Psoas muscle (tissue), 8 donors: ENCODE data around the gene ATP2A3. TPM values are rescaled to one million over a fixed set of nuclear protein-coding genes. Genes with fewer than 3 reads are reported as not detected.

Experiments
- ATAC-seq, 4 donors: fragments of 200-7000 bp; cut with Tn5 transposase; one replicate each; pipeline ENCODE4 v1.9.1; 2020; ENCODE audit warnings: moderate library complexity in 3 of 4, mild to moderate bottlenecking in 2 of 4
- DNase-seq, 2 donors: peaks; one replicate each; pipeline ENCODE4 v3.0.0-alpha.2; 2020
- H3K27ac ChIP-seq: fragments of 200-600 bp; one replicate; pipeline ENCODE4 v1.8.0; 2022
- H3K27me3 ChIP-seq, 3 donors: fragments of 200-600 bp in 1 of 3; one replicate each; pipeline versions ENCODE4 v1.6.1 to v1.8.0; 2013 to 2022; ENCODE audit warnings: low read length in 2 of 3, mild to moderate bottlenecking in 2 of 3, moderate library complexity in 1 of 3; ENCODE audit not compliant: insufficient read depth in 3 of 3
- H3K36me3 ChIP-seq, 2 donors: fragments of 200-600 bp in 1 of 2; one replicate each; pipeline versions ENCODE4 v1.6.1 to v1.8.0; 2013 to 2022; ENCODE audit warnings: low read depth in 1 of 2, mild to moderate bottlenecking in 1 of 2, moderate library complexity in 1 of 2; ENCODE audit not compliant: insufficient read depth in 1 of 2
- H3K4me1 ChIP-seq: fragments of 200-600 bp; one replicate; pipeline ENCODE4 v1.8.0; 2022
- H3K4me3 ChIP-seq: fragments of 200-600 bp; one replicate; pipeline ENCODE4 v1.8.0; 2022; ENCODE audit warnings: mild to moderate bottlenecking
- H3K9me3 ChIP-seq: fragments of 200-600 bp; one replicate; pipeline ENCODE4 v1.8.0; 2022
- WGBS, 3 donors: extraction: QIAGEN DNeasy Blood & Tissue Kit; methylation state at CpG; one replicate each; pipeline versions ENCODE4 v1.1.6 to v1.1.7; 2013; 5-methylcytosine and 5-hydroxymethylcytosine counted together
- intact Hi-C, 2 donors: fragments of 100-400 bp; cut with DNase I; formaldehyde crosslinking; loops; one replicate each; pipeline versions ENCODE4 v1.11.0 to v1.14.2; 2022
- polyA plus RNA-seq, 3 donors: library from polyadenylated mRNA; stranded (reverse); fragments of 200-250 nt; gene quantifications; one replicate each; pipeline ENCODE4 v1.2.3, GENCODE V29; 2013
- total RNA-seq, 4 donors: library from RNA; stranded (reverse); fragmentation: NEBNext Ultra II Directional in 2 of 4; extraction: Animal tissue kit (Norgen Biotek cat#: 25700) in 2 of 4; gene quantifications; one replicate each; pipeline versions ENCODE4 v1.2.1 to v1.2.4, GENCODE V29; 2021 to 2023
- TF ChIP-seq, protein P1 (sequence below): fragments of 200-600 bp; IDR thresholded peaks from one replicate; pipeline ENCODE4 v1.8.0; 2022; ENCODE audit warnings: antibody characterized with exemption
- donor health status: healthy with polysubstance abuse.
- donor health status: DM: no; HTN: no; CAD: no; lungs with moderate emphysema.
- donor health status: Bipolar disorder and iron deficiency.
- donor health status: healthy.
- donor health status: DM: yes; HTN: yes; CAD: no.
- donor health status: DM: no; HTN: no; CAD: no.
- donor health status: DM: no; HTN: no; CAD: no.
- donor health status: DM: yes; HTN: yes; CAD: no.

Gene ATP2A3
- total and polyA plus RNA-seq, 7 donors = 1.2 to 3.8 (median 3.0) TPM

DNA sequence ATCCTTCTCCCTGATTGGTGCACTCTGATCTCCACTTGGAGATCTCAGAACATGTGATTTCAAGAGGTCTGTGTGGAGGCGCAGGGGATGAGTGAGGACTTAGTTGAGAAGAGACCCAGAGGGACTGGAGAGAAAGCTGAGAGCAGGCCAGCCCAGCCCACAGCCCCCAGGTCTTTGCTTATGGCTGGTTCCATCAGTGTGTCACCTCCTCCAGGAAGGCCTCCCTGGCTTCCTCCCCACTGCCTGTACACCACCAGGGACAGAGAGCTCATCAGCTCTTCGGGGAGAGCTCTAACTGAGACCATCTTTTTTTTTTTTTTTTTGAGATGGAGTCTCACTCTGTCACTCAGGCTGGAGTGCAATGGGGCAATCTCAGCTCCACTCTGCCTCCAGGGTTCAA lies 51.4 kb downstream of the ATP2A3 start:
- WGBS, 3 donors = 94 to 97% (median 97%) methylated on average over 2 of the region's 2 CpGs
- H3K9me3 ChIP-seq = no peaks in the 10 kb centered on the region
- H3K27ac ChIP-seq = no peak overlapping the region
- DNase-seq (no peak), ATAC-seq (no peak)
- intact Hi-C loops = loop anchor here (1.0 to 5.0 kb wide), 3 partner anchors 51 to 94 kb away; no protein-coding TSS in a partner anchor
- peaks cover 4% of the 10 kb centered on the region for H3K4me1 ChIP-seq
- H3K4me3 ChIP-seq = no peak overlapping the region
- H3K27me3 ChIP-seq = no peaks in the 10 kb centered on the region
- TF ChIP-seq, protein P1, sequence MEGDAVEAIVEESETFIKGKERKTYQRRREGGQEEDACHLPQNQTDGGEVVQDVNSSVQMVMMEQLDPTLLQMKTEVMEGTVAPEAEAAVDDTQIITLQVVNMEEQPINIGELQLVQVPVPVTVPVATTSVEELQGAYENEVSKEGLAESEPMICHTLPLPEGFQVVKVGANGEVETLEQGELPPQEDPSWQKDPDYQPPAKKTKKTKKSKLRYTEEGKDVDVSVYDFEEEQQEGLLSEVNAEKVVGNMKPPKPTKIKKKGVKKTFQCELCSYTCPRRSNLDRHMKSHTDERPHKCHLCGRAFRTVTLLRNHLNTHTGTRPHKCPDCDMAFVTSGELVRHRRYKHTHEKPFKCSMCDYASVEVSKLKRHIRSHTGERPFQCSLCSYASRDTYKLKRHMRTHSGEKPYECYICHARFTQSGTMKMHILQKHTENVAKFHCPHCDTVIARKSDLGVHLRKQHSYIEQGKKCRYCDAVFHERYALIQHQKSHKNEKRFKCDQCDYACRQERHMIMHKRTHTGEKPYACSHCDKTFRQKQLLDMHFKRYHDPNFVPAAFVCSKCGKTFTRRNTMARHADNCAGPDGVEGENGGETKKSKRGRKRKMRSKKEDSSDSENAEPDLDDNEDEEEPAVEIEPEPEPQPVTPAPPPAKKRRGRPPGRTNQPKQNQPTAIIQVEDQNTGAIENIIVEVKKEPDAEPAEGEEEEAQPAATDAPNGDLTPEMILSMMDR = no peak
- no peaks in the 10 kb centered on the region for H3K36me3 ChIP-seq

DNA sequence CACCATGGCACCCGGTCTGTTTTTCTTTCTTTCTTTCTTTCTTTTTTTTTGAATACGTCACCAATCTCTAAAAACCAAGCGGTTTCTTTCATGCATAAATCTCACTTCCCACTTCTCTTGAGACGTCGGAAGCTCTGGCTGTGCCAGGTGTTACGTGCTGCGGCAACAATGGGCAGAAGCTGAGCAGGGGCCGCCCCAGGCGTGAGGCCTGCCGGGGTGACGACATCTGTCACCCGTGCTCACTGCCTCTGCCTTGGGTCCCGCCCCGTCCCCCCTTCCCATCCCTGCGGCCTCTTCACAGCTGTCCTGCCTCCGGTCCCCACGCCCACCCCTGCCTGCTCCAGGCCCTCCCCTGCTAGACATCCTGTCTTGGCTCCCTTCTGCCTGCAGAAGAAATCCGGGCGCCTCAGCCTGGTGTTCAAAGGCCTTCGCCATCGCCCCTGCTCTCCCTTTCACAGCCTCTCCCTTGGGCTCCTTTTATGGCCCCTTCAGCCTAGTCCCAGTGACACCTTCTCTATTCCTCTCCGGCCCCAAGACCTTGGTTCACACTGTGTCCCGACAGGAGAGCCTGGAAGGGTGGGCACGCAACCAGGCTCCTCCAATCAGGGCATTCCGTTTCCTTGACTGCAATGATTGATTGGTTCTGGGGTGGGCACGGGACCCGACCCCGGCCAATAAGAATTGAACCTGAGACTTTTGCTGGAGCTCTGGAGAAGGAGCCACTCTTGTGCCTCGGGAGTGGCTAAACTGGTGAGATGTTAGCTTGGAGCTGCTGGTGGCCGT lies 52.8 kb downstream of the ATP2A3 start:
- no peak overlapping the region for H3K4me3 ChIP-seq
- no peaks in the 10 kb centered on the region for H3K27me3 ChIP-seq
- DNase-seq (peak in 1 of 2 donors; percentile 54), ATAC-seq (peak in 1 of 4 donors; percentile 25)
- peak overlapping the region; percentile 1 for H3K27ac ChIP-seq
- H3K9me3 ChIP-seq = no peaks in the 10 kb centered on the region
- TF ChIP-seq, protein P1 = no peak
- WGBS, 3 donors = 45 to 54% (median 50%) methylated on average over 30 of the region's 30 CpGs
- H3K4me1 ChIP-seq = peaks cover 4% of the 10 kb centered on the region
- intact Hi-C loops = loop anchor here (5.0 kb wide), 2 partner anchors 49 to 96 kb away; no protein-coding TSS in a partner anchor
- no peaks in the 10 kb centered on the region for H3K36me3 ChIP-seq

DNA sequence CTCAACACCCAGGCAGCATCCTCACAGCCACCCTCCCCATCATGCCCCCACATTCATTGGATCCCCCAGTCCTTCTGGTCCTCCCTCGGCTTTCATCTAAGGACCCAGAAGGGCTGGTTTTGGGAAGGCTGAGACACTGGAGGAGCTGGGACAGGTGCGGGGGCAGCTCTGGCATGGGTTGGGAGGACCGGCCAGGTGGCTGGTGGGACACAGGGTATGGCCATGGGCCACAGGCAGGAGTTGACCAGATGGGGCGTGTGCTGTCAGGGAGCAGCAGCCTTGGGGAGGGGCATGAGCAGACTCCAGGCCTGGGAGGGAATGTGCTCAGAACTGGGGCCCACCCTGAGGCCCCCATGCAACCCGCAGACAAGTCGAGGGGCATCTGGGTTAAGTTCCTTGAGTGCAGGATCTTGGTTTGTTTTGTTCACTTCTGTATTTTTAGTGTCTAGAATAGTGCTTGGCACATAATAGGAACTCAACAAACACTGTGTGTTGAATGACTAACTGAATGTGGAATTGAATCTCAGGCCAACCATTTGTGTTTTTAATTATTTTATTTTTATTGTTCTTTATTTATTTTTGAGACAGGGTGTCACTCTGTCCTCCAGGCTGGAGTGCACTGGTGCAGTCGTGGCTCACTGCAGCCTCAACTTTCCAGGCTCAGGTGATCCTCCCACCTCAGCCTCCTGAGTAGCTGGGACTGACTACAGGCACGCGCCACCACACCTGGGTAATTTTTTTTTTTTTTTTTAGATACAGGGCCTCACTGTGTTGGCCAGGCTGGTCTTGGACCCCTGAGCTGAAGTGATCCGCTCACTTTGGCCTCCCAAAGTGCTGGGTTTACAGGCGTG lies 53.6 kb downstream of the ATP2A3 start:
- Histone ChIP-seq H3K4me3 (no peak overlapping the region), H3K27ac (no peak overlapping the region), H3K4me1 (peaks cover 4% of the 10 kb centered on the region), H3K27me3 (no peaks in the 10 kb centered on the region), H3K36me3 (no peaks in the 10 kb centered on the region), H3K9me3 (no peaks in the 10 kb centered on the region)
- ATAC-seq (no peak), DNase-seq (no peak)
- TF ChIP-seq, protein P1 = no peak
- WGBS, 3 donors = 86 to 90% (median 87%) methylated on average over 11 of the region's 11 CpGs
- intact Hi-C loops = loop anchor here (5.0 kb wide), 2 partner anchors 48 to 97 kb away; no protein-coding TSS in a partner anchor

DNA sequence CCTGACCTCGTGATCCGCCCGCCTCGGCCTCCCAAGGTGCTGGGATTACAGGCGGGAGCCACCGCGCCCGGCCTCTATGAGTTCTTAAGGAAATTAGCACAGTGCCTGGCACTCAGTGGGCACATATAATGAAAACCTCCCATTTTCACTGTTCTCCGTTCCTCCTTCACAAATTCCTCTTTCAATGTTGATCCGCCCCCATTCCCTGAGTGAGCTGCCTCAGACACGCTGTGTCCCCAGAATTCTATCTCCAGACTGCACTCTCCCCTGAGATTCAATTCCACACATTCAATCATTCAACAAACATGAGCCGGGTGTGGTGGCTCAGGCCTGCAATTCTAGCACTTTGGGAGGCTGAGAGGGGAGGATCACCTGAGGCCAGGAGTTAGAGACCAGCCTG lies 55.0 kb downstream of the ATP2A3 start:
- no peak for DNase-seq
- no peak overlapping the region for H3K27ac ChIP-seq
- H3K4me1 ChIP-seq = peaks cover 4% of the 10 kb centered on the region
- H3K9me3 ChIP-seq = no peaks in the 10 kb centered on the region
- no peak overlapping the region for H3K4me3 ChIP-seq
- no peaks in the 10 kb centered on the region for H3K27me3 ChIP-seq
- TF ChIP-seq, protein P1 = no peak
- no peak for ATAC-seq
- intact Hi-C loops = loop anchor here in 1 of 2 donors (10.0 kb wide), 1 partner anchor 174 kb away; no protein-coding TSS in a partner anchor
- WGBS, 3 donors = 92 to 95% (median 93%) methylated on average over 12 of the region's 12 CpGs
- no peaks in the 10 kb centered on the region for H3K36me3 ChIP-seq
